ENCODE data around the gene LRRC4.

The LRRC4 gene

GRCh38 chr7:128017460-128017859, 13.8 kb downstream of the LRRC4 start:
- peaks cover 4% of the 10 kb centered on the region for H3K4me1 Mint-ChIP-seq (ENCODE audit: low read depth)
- H3K9me3 Mint-ChIP-seq = no peaks in the 10 kb centered on the region
- H3K27ac Mint-ChIP-seq = no peak overlapping the region
- H3K27me3 Mint-ChIP-seq (ENCODE audit: low read depth) = no peaks in the 10 kb centered on the region
- no peak overlapping the region for H3K4me3 Mint-ChIP-seq
- H3K36me3 Mint-ChIP-seq (ENCODE audit: low read depth) = peaks cover 8% of the 10 kb centered on the region

GRCh38 chr7:128014811-128015210, 16.4 kb downstream of the LRRC4 start:
- Mint-ChIP-seq H3K4me3 (no peak overlapping the region), H3K27me3 (ENCODE audit: low read depth) (no peaks in the 10 kb centered on the region), H3K9me3 (no peaks in the 10 kb centered on the region), H3K27ac (no peak overlapping the region), H3K4me1 (ENCODE audit: low read depth) (no peaks in the 10 kb centered on the region), H3K36me3 (ENCODE audit: low read depth) (no peaks in the 10 kb centered on the region)

GRCh38 chr7:128011131-128011661, 20.0 kb downstream of the LRRC4 start:
- Mint-ChIP-seq H3K9me3 (no peaks in the 10 kb centered on the region), H3K36me3 (ENCODE audit: low read depth) (no peaks in the 10 kb centered on the region), H3K27me3 (ENCODE audit: low read depth) (no peaks in the 10 kb centered on the region), H3K27ac (no peak overlapping the region), H3K4me1 (ENCODE audit: low read depth) (no peaks in the 10 kb centered on the region), H3K4me3 (no peak overlapping the region)

- H3K4me3 Mint-ChIP-seq = no peak overlapping the region
- peaks cover 4% of the 10 kb centered on the region for H3K36me3 Mint-ChIP-seq (ENCODE audit: low read depth)
- no peak overlapping the region for H3K27ac Mint-ChIP-seq
- H3K4me1 Mint-ChIP-seq (ENCODE audit: low read depth) = no peaks in the 10 kb centered on the region
- no peaks in the 10 kb centered on the region for H3K9me3 Mint-ChIP-seq
- H3K27me3 Mint-ChIP-seq (ENCODE audit: low read depth) = no peaks in the 10 kb centered on the region
These were observed 20.7 kb downstream of the LRRC4 start for GRCh38 chr7:128010391-128011127.

GRCh38 chr7:128008744-128009143, 22.5 kb downstream of the LRRC4 start:
- Mint-ChIP-seq H3K9me3 (no peaks in the 10 kb centered on the region), H3K36me3 (ENCODE audit: low read depth) (peaks cover 6% of the 10 kb centered on the region), H3K4me1 (ENCODE audit: low read depth) (peaks cover 5% of the 10 kb centered on the region)

GRCh38 chr7:128008141-128008540, 23.1 kb downstream of the LRRC4 start:
- H3K36me3 Mint-ChIP-seq (ENCODE audit: low read depth) = peaks cover 7% of the 10 kb centered on the region
- H3K9me3 Mint-ChIP-seq = no peaks in the 10 kb centered on the region
- H3K4me1 Mint-ChIP-seq (ENCODE audit: low read depth) = peaks cover 10% of the 10 kb centered on the region
- no peaks in the 10 kb centered on the region for H3K27me3 Mint-ChIP-seq (ENCODE audit: low read depth)
- no peak overlapping the region for H3K27ac Mint-ChIP-seq
- no peak overlapping the region for H3K4me3 Mint-ChIP-seq

More at GRCh38 chr7:128008744-128009143, 22.5 kb downstream of the LRRC4 start:
- Mint-ChIP-seq H3K4me3 (no peak overlapping the region), H3K27me3 (ENCODE audit: low read depth) (no peaks in the 10 kb centered on the region), H3K27ac (no peak overlapping the region)

GRCh38 chr7:128007303-128007680, 23.9 kb downstream of the LRRC4 start:
- H3K27me3 Mint-ChIP-seq (ENCODE audit: low read depth) = no peaks in the 10 kb centered on the region
- peaks cover 7% of the 10 kb centered on the region for H3K36me3 Mint-ChIP-seq (ENCODE audit: low read depth)
- H3K4me1 Mint-ChIP-seq (ENCODE audit: low read depth) = peaks cover 10% of the 10 kb centered on the region
- no peak overlapping the region for H3K27ac Mint-ChIP-seq
- no peak overlapping the region for H3K4me3 Mint-ChIP-seq
- no peaks in the 10 kb centered on the region for H3K9me3 Mint-ChIP-seq

GRCh38 chr7:128006550-128007302, 24.5 kb downstream of the LRRC4 start:
- no peak overlapping the region for H3K27ac Mint-ChIP-seq
- H3K36me3 Mint-ChIP-seq (ENCODE audit: low read depth) = peaks cover 7% of the 10 kb centered on the region

GRCh38 chr7:128005759-128006159, 25.5 kb downstream of the LRRC4 start:
- no peaks in the 10 kb centered on the region for H3K27me3 Mint-ChIP-seq (ENCODE audit: low read depth)
- H3K36me3 Mint-ChIP-seq (ENCODE audit: low read depth) = peaks cover 7% of the 10 kb centered on the region
- H3K4me3 Mint-ChIP-seq = no peak overlapping the region
- peaks cover 10% of the 10 kb centered on the region for H3K4me1 Mint-ChIP-seq (ENCODE audit: low read depth)
- H3K27ac Mint-ChIP-seq = no peak overlapping the region
- no peaks in the 10 kb centered on the region for H3K9me3 Mint-ChIP-seq

More at GRCh38 chr7:128006550-128007302, 24.5 kb downstream of the LRRC4 start:
- Mint-ChIP-seq H3K27me3 (ENCODE audit: low read depth) (no peaks in the 10 kb centered on the region), H3K4me1 (ENCODE audit: low read depth) (peaks cover 10% of the 10 kb centered on the region), H3K9me3 (no peaks in the 10 kb centered on the region), H3K4me3 (no peak overlapping the region)

GRCh38 chr7:128005117-128005516, 26.1 kb downstream of the LRRC4 start:
- no peaks in the 10 kb centered on the region for H3K27me3 Mint-ChIP-seq (ENCODE audit: low read depth)
- H3K36me3 Mint-ChIP-seq (ENCODE audit: low read depth) = peaks cover 7% of the 10 kb centered on the region
- H3K9me3 Mint-ChIP-seq = no peaks in the 10 kb centered on the region
- H3K4me1 Mint-ChIP-seq (ENCODE audit: low read depth) = peaks cover 10% of the 10 kb centered on the region
- H3K27ac Mint-ChIP-seq = no peak overlapping the region
- no peak overlapping the region for H3K4me3 Mint-ChIP-seq

- Mint-ChIP-seq H3K4me1 (ENCODE audit: low read depth) (peaks cover 10% of the 10 kb centered on the region), H3K9me3 (no peaks in the 10 kb centered on the region), H3K4me3 (no peak overlapping the region), H3K27me3 (ENCODE audit: low read depth) (no peaks in the 10 kb centered on the region), H3K27ac (no peak overlapping the region), H3K36me3 (ENCODE audit: low read depth) (peaks cover 7% of the 10 kb centered on the region)
These were observed 26.6 kb downstream of the LRRC4 start for GRCh38 chr7:128004623-128005022.

GRCh38 chr7:128003787-128004186, 27.4 kb downstream of the LRRC4 start:
- H3K9me3 Mint-ChIP-seq = no peaks in the 10 kb centered on the region
- no peak overlapping the region for H3K27ac Mint-ChIP-seq
- no peaks in the 10 kb centered on the region for H3K27me3 Mint-ChIP-seq (ENCODE audit: low read depth)
- peaks cover 7% of the 10 kb centered on the region for H3K36me3 Mint-ChIP-seq (ENCODE audit: low read depth)
- no peak overlapping the region for H3K4me3 Mint-ChIP-seq
- peaks cover 10% of the 10 kb centered on the region for H3K4me1 Mint-ChIP-seq (ENCODE audit: low read depth)

- no peak overlapping the region for H3K27ac Mint-ChIP-seq
- peaks cover 10% of the 10 kb centered on the region for H3K4me1 Mint-ChIP-seq (ENCODE audit: low read depth)
- no peaks in the 10 kb centered on the region for H3K27me3 Mint-ChIP-seq (ENCODE audit: low read depth)
- no peak overlapping the region for H3K4me3 Mint-ChIP-seq
- H3K36me3 Mint-ChIP-seq (ENCODE audit: low read depth) = peaks cover 9% of the 10 kb centered on the region
- no peaks in the 10 kb centered on the region for H3K9me3 Mint-ChIP-seq
These were observed 28.1 kb downstream of the LRRC4 start for GRCh38 chr7:128003167-128003566.

GRCh38 chr7:128000854-128001265, 30.4 kb downstream of the LRRC4 start:
- no peaks in the 10 kb centered on the region for H3K27me3 Mint-ChIP-seq (ENCODE audit: low read depth)
- no peak overlapping the region for H3K4me3 Mint-ChIP-seq
- H3K9me3 Mint-ChIP-seq = no peaks in the 10 kb centered on the region
- H3K4me1 Mint-ChIP-seq (ENCODE audit: low read depth) = peaks cover 12% of the 10 kb centered on the region
- no peak overlapping the region for H3K27ac Mint-ChIP-seq
- peaks cover 6% of the 10 kb centered on the region for H3K36me3 Mint-ChIP-seq (ENCODE audit: low read depth)

- Mint-ChIP-seq H3K27me3 (ENCODE audit: low read depth) (no peaks in the 10 kb centered on the region), H3K36me3 (ENCODE audit: low read depth) (peaks cover 5% of the 10 kb centered on the region), H3K4me3 (no peak overlapping the region), H3K27ac (no peak overlapping the region), H3K9me3 (no peaks in the 10 kb centered on the region), H3K4me1 (ENCODE audit: low read depth) (peaks cover 12% of the 10 kb centered on the region)
These were observed 31.2 kb downstream of the LRRC4 start for GRCh38 chr7:128000048-128000447.
